HG02678 (cell line): Measurements from ENCODE around the gene FRMD4A.
"Not testable (repeated sequence)": the region's sequence is repeated elsewhere in the genome, so short reads cannot be mapped to it uniquely, and the experiment has no call there.

Experiments used
- ATAC-seq: cut with Tn5 transposase; IDR thresholded peaks from one replicate; pipeline ENCODE4 v1.9.1; 2021; ENCODE audit warnings: mild to moderate bottlenecking, moderate library complexity; ENCODE audit not compliant: unreplicated experiment

FRMD4A gene

GRCh38 chr10:14158575-14158974, 172.1 kb downstream of the FRMD4A start:
- ATAC-seq = no peak

DNA sequence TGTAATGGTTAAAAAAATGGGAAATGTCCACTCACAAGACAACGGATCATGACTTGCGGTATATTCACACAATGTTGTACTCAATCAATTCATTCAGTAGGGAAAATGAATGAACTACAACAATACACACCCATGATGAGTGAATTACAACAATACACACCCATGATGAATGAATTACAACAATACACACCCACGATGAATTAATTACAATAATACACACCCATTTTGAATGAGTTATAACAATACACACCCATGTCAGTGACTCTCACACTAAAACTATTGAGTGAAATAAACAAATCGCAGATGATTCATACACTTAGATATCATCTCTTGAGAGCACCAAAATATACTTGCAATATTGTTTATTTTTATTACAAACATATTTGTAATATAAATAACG, 174.6 kb downstream of the FRMD4A start:
- no peak for ATAC-seq

DNA sequence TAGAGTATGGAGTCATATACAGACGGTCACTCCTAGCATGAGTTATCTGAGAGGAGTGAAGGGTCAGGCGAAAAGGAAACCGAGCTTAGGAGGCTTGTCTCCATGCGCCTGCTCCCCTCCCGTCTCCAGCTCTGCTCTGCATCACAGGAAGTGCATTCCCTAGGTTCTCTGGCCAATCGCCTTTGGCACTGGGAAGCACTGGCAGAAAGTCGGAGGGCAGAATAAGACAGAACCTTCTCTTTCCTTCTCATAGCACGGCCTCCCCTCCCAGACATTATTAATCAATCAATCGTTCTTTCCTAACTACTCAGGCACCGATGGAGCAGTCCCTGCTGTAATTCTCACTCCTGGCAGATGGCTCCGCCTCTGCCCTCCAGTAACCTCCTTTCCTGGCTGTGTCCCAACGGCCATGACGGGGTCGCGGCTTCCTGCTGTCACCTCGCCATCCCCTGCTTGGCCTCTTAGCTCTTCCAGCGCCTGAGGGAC, 177.1 kb downstream of the FRMD4A start:
- no peak for ATAC-seq

DNA sequence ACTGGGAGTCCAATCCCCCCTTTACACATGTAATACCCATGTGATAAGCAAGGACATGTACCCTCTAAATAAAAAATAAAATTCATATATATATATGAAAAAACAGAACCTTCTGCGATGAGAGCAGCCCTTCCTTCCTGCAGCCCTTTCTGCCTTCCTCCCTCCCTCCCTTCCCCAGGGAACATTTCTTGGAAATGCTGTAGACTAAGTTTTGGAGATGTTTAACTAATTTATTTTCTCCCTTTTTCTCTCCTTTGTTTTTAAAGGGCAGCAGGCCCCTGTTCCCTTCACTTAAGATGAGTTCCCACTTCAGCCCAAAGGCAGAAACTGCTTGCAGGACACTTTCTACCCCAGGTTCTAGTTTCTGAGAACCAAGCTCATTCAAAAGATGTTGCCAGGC, 179.2 kb downstream of the FRMD4A start:
- no peak for ATAC-seq

GRCh38 chr10:14150526-14150925, 180.2 kb downstream of the FRMD4A start:
- no peak for ATAC-seq

- ATAC-seq = no peak
Measured at GRCh38 chr10:14146501-14146900, 184.2 kb downstream of the FRMD4A start.

DNA sequence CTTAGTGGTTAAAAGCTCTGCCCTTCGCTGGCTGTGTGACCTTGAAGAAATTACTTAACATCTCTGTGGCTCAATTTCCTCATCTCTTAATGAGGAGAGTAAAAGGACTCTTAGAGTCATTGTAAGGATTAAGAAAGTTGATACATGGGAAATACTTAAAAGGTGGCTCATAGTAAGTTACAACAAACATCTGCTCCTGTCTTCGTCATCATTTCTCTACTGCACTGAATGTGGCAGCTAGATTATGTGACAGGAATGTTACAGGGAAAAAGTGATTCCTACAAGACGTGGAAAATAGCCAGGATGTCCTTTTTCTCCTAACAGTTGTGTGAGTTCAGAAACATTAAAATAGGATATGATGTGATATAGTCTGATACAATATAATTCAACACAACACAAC, 184.7 kb downstream of the FRMD4A start:
- ATAC-seq = no peak

DNA sequence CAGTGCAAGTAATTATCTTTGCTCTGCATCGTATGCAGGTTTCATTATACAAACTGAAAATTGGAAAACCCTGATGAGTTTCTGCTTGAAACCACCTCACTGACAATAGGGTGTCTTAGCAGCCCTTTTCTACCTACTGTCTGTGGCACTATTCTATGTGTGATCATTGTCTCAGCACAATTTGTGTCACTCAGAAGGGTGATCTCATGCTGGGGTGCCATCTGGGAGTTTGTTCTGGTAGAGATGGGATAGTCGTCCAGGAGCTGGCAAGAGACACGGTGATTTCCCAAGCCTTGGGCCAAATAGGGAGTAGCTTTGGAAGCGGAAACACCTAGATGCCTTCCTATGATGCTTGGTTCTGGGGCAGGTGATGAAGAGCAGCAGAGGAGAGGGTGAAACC, 186.3 kb downstream of the FRMD4A start:
- ATAC-seq = no peak

DNA sequence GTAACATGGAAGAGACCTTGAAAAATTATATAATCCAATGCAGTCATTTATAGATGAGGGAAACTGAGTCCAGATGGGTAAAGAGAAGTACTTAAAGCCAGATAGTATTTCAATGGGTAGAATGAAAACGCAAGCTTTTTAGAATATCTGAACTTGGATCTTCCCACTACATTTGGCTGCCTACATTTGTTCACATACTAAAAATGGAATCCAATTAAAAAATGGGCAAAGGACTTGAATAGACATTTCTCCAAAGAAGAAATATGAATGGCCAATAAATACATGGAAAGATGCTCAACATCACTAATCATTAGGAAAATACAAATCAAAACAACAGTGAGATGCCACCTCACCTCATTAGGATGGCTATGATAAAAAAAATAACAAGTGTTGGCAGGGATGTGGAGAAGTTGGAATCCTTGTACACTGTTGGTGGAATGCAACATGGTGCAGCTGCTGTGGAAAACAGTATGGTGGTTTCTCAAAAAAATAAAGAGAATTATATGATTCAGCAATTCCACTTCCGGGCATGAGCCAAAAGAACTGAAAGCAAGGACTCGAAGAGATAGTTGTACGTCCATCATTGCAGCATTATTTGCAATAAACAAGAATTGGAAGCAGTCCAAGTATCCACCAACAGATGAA, 188.0 kb downstream of the FRMD4A start:
- no peak for ATAC-seq

- ATAC-seq = no peak
Measured at GRCh38 chr10:14141283-14141682, 189.4 kb downstream of the FRMD4A start.

GRCh38 chr10:14137391-14137790, 193.3 kb downstream of the FRMD4A start:
- no peak for ATAC-seq

- ATAC-seq = not testable (repeated sequence)
Measured at GRCh38 chr10:14135196-14135595, 195.5 kb downstream of the FRMD4A start.

DNA sequence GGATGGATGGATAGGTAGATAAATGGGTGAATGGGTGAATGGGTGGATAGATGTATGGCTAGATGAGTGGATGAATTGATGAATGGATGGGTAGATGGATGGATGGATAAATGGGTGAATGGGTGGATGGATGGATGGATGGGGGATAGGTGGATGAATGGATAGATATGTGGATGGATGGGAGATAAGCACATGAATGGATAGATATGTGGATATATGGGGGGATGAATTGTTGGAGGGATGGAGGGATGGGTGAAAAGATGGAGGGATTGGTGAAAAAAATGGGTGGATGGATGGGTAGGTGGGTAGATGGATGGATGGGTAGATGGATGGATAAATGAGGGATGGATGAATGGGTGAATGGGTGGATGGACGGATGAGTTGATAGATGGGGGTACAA, 196.4 kb downstream of the FRMD4A start:
- no peak for ATAC-seq

GRCh38 chr10:14131261-14131960, 199.3 kb downstream of the FRMD4A start:
- no peak for ATAC-seq

GRCh38 chr10:14129770-14130169, 201.0 kb downstream of the FRMD4A start:
- no peak for ATAC-seq

GRCh38 chr10:14128519-14128918, 202.2 kb downstream of the FRMD4A start:
- no peak for ATAC-seq

DNA sequence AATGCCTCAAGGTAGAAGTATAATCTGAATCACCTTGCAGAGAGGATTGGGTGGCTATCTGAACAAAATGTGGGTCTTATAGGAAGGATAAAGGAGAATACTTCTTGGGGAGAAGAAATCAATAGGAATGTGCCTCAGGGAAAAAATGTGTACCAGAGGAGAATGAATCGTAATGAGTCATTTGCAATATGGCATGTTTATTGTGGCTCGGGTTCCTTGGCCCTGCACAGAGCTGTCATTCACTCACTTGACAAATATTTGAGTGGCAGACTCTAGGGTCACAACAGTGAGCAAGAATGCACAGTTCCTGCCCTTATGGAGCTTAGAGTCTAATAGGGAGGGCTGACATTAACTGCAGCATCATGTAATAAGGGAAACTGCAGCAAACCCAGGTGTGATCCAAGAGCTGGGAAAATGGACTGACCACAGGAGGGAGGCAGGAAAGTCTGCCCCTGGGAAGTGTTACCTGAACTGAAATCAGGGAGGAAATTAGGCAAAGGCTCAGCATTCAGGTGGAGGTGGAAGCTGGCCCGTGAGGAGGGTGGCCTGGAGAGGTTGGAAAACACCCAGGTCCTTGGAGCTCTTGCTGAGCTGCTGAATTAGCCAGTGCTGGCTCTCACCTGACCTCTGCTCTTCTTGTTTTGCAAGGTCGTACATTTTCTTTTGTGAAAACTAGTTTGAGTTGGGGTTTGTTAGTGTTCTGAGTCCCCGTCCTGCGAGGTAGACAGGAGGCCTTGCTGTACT, 203.9 kb downstream of the FRMD4A start:
- no peak for ATAC-seq

GRCh38 chr10:14125564-14125963, 205.2 kb downstream of the FRMD4A start:
- ATAC-seq = no peak

GRCh38 chr10:14124941-14125340, 205.8 kb downstream of the FRMD4A start:
- no peak for ATAC-seq

GRCh38 chr10:14123139-14123538, 207.6 kb downstream of the FRMD4A start:
- ATAC-seq = no peak

DNA sequence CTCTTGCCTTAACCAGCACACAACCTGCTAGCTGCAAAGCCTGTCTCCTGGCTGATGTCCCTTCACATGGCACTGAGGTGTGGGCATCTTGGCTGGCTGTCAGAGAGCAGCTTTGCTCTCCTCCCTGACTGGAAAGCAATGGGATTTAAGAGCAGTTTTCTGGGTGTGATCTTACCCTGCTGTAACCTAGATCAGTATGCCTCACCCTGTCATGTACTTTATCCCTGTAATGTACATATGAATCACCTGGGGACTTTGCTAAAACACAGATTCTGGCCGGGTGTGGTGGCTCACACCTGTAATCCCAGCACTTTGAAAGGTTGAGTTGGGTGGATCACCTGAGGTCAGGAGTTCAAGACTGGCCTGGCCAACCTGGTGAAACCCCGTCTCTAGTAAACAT, 209.9 kb downstream of the FRMD4A start:
- no peak for ATAC-seq

GRCh38 chr10:14118953-14119352, 211.8 kb downstream of the FRMD4A start:
- no peak for ATAC-seq
